Transverse colon (tissue), 4 donors: ENCODE data around the gene AKAP6. TPM values are rescaled to one million over a fixed set of nuclear protein-coding genes. Genes with fewer than 3 reads are reported as not detected.

ENCODE experiments used
- DNase-seq: peaks from one replicate; pipeline ENCODE4 v3.0.0-alpha.2; 2019
- H3K27ac ChIP-seq, 4 donors: fragments of 200-600 bp; sonication (generic); 2 replicates each; pipeline ENCODE4 v1.5.1; 2016 to 2018; ENCODE audit warnings: inconsistent platforms in 4 of 4
- H3K27me3 ChIP-seq: fragments of 200-600 bp; sonication (generic); 2 replicates; pipeline ENCODE4 v1.5.1; 2017; ENCODE audit warnings: inconsistent platforms
- H3K36me3 ChIP-seq, 4 donors: fragments of 200-600 bp; sonication (generic); 2 replicates each; pipeline ENCODE4 v1.5.1; 2017 to 2019; ENCODE audit warnings: inconsistent platforms in 4 of 4
- H3K4me1 ChIP-seq, 4 donors: fragments of 200-600 bp; sonication (generic); 2 replicates each; pipeline ENCODE4 v1.5.1; 2017 to 2020; ENCODE audit warnings: inconsistent platforms in 4 of 4
- H3K4me3 ChIP-seq, 4 donors: fragments of 200-600 bp; sonication (generic); 1 replicate in 1 of 4; 2 replicates in 3 of 4; pipeline versions ENCODE4 v1.5.1 to v1.6.1; 2017 to 2019; ENCODE audit warnings: inconsistent platforms in 4 of 4
- H3K9me3 ChIP-seq, 2 donors: fragments of 200-600 bp; sonication (generic); 2 replicates each; pipeline ENCODE4 v1.5.1; 2017 to 2019; ENCODE audit warnings: inconsistent platforms in 2 of 2
- EP300 ChIP-seq: sonication (generic); formaldehyde crosslinking; IDR thresholded peaks from one replicate; pipeline ENCODE4 v1.6.1; 2017; ENCODE audit warnings: antibody characterized with exemption, low read depth
- POLR2A ChIP-seq: fragments of 450-650 bp; IDR thresholded peaks from one replicate; pipeline ENCODE4 v1.6.1; 2016; ENCODE audit warnings: antibody characterized with exemption, mild to moderate bottlenecking, moderate library complexity
- POLR2AphosphoS5 ChIP-seq, 3 donors: sonication (generic); formaldehyde crosslinking; IDR thresholded peaks; one replicate each; pipeline ENCODE4 v1.6.1; 2016; ENCODE audit warnings: antibody characterized with exemption in 3 of 3
- WGBS, 2 donors: methylation state at CpG; one replicate each; pipeline ENCODE4 v1.1.5; 2018; ENCODE audit warnings: low coverage in 1 of 2; 5-methylcytosine and 5-hydroxymethylcytosine counted together
- in situ Hi-C, 4 donors: fragments of 200-750 bp; cut with MboI; loops; one replicate each; pipeline versions ENCODE4 v1.15.0 to v1.15.1; 2017; ENCODE audit warnings: low sequenced_read_pairs in 3 of 4, low pct_ligation_motif_present in 1 of 4, low pct_unique_long_range_greater_than_20kb in 1 of 4
- intact Hi-C: fragments of 100-400 bp; cut with DNase I; formaldehyde crosslinking; loops from one replicate; pipeline ENCODE4 v1.15.1; 2023; ENCODE audit warnings: low total_unique reads
- total RNA-seq, 4 donors: library from RNA; depleted of rRNA; stranded (reverse); fragments of >200 nt; gene quantifications; one replicate each; pipeline ENCODE4 v1.1.0, GENCODE V29; 2016
- TF ChIP-seq, protein P1 (sequence below), 5 experiments: fragments of 200-600 bp in 3 of 5; fragments of 450-650 bp in 2 of 5; sonication (generic) in 3 of 5; IDR thresholded peaks; 1 replicate in 2 of 5; 2 replicates in 3 of 5; pipeline ENCODE4 v1.5.1; 2016 to 2017; ENCODE audit warnings: antibody characterized with exemption in 5 of 5, inconsistent platforms in 3 of 5, mild to moderate bottlenecking in 2 of 5, moderate library complexity in 1 of 5

AKAP6 gene
- total RNA-seq, 4 donors from 2014 or later = 6.3 to 16.7 (median 9.7) TPM

DNA sequence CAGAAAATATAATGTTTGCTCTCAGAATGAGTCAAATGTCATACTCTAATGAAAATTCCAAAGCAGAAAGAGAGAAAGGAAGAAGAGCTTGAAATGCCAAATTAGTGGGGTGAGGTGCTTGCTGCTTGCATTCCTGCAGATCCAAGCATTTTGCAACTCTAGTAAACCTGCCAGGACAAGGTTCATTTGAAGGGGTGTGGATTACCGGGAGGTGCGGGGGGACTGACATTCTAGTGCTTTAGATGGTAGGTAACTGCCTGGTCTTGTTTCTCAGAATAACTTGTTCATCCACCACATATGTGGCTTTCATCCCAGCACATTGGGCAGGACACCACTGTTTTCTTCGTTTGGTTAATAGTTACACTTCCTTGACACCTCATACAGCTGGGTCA, 144.4 kb downstream of the AKAP6 start:
- Histone ChIP-seq H3K36me3 (no peaks in the 10 kb centered on the region), H3K27ac (peak overlapping the region; percentile 49 to 70 (median 64)), H3K27me3 (no peaks in the 10 kb centered on the region), H3K9me3 (no peaks in the 10 kb centered on the region), H3K4me3 (no peak overlapping the region), H3K4me1 (peaks cover 0 to 18% (median 6%) of the 10 kb centered on the region in 4 donors)
- TF ChIP-seq POLR2A (no peak), POLR2AphosphoS5 (IDR thresholded peaks at IDR 0.05) (no peak), EP300 (no peak)
- TF ChIP-seq, protein P1, sequence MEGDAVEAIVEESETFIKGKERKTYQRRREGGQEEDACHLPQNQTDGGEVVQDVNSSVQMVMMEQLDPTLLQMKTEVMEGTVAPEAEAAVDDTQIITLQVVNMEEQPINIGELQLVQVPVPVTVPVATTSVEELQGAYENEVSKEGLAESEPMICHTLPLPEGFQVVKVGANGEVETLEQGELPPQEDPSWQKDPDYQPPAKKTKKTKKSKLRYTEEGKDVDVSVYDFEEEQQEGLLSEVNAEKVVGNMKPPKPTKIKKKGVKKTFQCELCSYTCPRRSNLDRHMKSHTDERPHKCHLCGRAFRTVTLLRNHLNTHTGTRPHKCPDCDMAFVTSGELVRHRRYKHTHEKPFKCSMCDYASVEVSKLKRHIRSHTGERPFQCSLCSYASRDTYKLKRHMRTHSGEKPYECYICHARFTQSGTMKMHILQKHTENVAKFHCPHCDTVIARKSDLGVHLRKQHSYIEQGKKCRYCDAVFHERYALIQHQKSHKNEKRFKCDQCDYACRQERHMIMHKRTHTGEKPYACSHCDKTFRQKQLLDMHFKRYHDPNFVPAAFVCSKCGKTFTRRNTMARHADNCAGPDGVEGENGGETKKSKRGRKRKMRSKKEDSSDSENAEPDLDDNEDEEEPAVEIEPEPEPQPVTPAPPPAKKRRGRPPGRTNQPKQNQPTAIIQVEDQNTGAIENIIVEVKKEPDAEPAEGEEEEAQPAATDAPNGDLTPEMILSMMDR (IDR thresholded peaks at IDR 0.05) = no peak
- in situ Hi-C loops (loop anchor here in 1 of 4 donors (10.0 kb wide), 1 partner anchor 219 kb away; no protein-coding TSS in a partner anchor), intact Hi-C loops (no loop called here)
- DNase-seq = peak; percentile 44
- WGBS, 2 donors = 12 to 26% methylated on average over 3 of the region's 3 CpGs

DNA sequence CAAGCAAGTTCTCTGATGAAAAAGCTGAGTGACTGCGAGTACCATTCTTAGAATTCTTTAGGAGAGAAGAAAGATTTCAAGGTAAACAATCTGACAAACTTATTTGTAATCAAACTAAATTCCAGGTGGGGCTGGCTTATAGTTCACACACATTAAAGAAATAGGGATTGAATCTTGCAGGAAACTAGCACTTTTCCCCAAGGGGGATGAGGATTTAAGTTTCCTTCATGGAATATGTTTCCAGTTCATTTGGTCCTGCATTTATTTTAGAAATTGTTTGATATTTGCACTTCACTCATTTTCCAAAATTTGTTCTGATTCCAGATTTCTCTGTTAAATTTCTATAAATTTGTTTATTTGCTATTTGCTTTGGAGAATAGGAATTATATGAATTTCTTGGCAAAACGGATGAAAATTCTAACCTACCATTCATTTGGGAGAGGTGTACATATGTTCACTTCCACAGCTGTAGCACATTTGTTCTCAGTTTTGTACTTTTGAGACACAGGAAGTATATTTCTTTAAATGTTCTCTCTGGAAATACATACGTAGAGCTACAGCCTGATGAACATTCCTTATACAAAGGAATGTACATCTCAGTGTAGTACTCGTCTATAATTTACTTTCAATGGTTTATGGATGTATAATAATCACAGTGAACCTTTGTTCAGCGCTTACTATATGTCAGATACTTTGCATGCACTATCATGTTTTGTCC, 145.5 kb downstream of the AKAP6 start:
- peaks cover 0 to 17% (median 6%) of the 10 kb centered on the region in 4 donors for H3K4me1 ChIP-seq
- intact Hi-C loops = no loop called here
- DNase-seq = no peak
- H3K4me3 ChIP-seq = no peak overlapping the region
- 65 to 81% methylated on average over 5 of the region's 5 CpGs for WGBS, 2 donors
- in situ Hi-C loops = loop anchor here in 1 of 4 donors (10.0 kb wide), 1 partner anchor 220 kb away; no protein-coding TSS in a partner anchor
- no peaks in the 10 kb centered on the region for H3K9me3 ChIP-seq
- TF ChIP-seq, protein P1 (IDR thresholded peaks at IDR 0.05) = no peak
- H3K27me3 ChIP-seq = no peaks in the 10 kb centered on the region
- H3K36me3 ChIP-seq = no peaks in the 10 kb centered on the region
- H3K27ac ChIP-seq = peak overlapping the region in 3 of 4 donors; percentile 11 to 60 (median 48)

DNA sequence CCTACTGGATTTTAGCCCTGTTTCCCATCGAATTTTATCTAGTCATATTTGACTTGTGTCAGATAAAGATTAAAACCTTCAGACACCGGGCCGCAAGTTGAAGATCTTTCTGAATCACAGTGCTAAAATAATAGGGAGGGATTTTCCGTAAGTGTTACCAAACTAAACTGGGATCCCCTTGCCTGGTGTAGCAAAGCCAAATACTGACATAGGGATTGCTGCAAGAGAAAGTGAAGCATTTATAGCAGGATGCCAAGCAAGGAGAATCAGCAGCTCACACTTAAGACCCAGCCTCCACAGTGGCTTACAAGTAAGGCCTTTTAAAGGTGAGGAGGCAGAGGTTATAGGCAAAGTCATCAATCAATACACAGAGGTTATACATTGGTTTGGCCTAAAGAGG, 147.4 kb downstream of the AKAP6 start:
- Histone ChIP-seq H3K9me3 (no peaks in the 10 kb centered on the region), H3K36me3 (no peaks in the 10 kb centered on the region), H3K27me3 (no peaks in the 10 kb centered on the region), H3K27ac (peak overlapping the region; percentile 28 to 42 (median 38)), H3K4me3 (no peak overlapping the region), H3K4me1 (peaks cover 0 to 15% (median 6%) of the 10 kb centered on the region in 4 donors)
- TF ChIP-seq POLR2A (no peak), EP300 (no peak), POLR2AphosphoS5 (IDR thresholded peaks at IDR 0.05) (no peak)
- TF ChIP-seq, protein P1 (IDR thresholded peaks at IDR 0.05) = no peak
- intact Hi-C loops (no loop called here), in situ Hi-C loops (loop anchor here in 1 of 4 donors (10.0 kb wide), 1 partner anchor 222 kb away; no protein-coding TSS in a partner anchor)
- no peak for DNase-seq
- 51 to 72% methylated on average over 4 of the region's 4 CpGs for WGBS, 2 donors

DNA sequence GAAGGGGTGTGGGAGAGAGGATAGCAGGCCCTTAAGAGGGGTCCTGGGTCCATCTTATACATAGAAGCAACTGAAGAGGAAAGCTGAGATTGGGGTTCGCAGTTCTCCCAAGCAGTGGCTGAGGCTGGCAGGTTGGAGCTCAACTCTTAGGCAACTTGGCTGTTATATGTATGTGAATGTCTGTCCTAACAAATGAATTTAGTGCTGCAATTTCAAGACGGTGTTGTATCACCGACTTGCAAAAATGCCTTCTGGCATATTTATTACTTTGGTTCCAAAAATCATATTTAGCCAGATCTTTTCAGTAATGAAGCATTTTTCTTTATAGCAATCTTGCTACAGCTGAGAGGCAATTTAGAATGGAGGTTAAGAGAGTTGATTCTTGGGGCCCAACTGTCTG, 148.3 kb downstream of the AKAP6 start:
- H3K36me3 ChIP-seq = no peaks in the 10 kb centered on the region
- no peak overlapping the region for H3K4me3 ChIP-seq
- in situ Hi-C loops = loop anchor here in 1 of 4 donors (10.0 kb wide), 1 partner anchor 223 kb away; no protein-coding TSS in a partner anchor
- WGBS, 2 donors = 85 to 86% methylated on average over 3 of the region's 3 CpGs
- H3K9me3 ChIP-seq = no peaks in the 10 kb centered on the region
- DNase-seq = no peak
- H3K27ac ChIP-seq = peak overlapping the region in 2 of 4 donors; percentile 38 to 42
- TF ChIP-seq, protein P1 (IDR thresholded peaks at IDR 0.05) = no peak
- TF ChIP-seq EP300 (no peak), POLR2AphosphoS5 (IDR thresholded peaks at IDR 0.05) (no peak), POLR2A (no peak)
- H3K4me1 ChIP-seq = peaks cover 0 to 15% (median 6%) of the 10 kb centered on the region in 4 donors
- no peaks in the 10 kb centered on the region for H3K27me3 ChIP-seq
- intact Hi-C loops = no loop called here
